Colonic mucosa (tissue), 4 donors: ENCODE measurements around the gene KCNG2. TPM values are rescaled to one million over a fixed set of nuclear protein-coding genes. Genes with fewer than 3 reads are reported as not detected.
A peak's percentile ranks its signal among the peaks of the same experiment; 100 is the strongest.
"Not testable (repeated sequence)": the region's sequence is repeated elsewhere in the genome, so short reads cannot be mapped to it uniquely, and the experiment has no call there.

Experiments used
- DNase-seq: peaks from one replicate; pipeline ENCODE4 v3.0.0-alpha.2; 2020
- H3K27ac ChIP-seq: fragments of 200-600 bp; one replicate; pipeline ENCODE4 v1.8.0; 2021
- H3K27me3 ChIP-seq: fragments of 200-600 bp; one replicate; pipeline ENCODE4 v1.8.0; 2021
- H3K36me3 ChIP-seq: fragments of 200-600 bp; one replicate; pipeline ENCODE4 v1.8.0; 2021
- H3K4me1 ChIP-seq: fragments of 200-600 bp; one replicate; pipeline ENCODE4 v1.8.0; 2021; ENCODE audit warnings: mild to moderate bottlenecking
- H3K4me3 ChIP-seq: fragments of 200-600 bp; one replicate; pipeline ENCODE4 v1.8.0; 2021
- H3K9ac ChIP-seq, 2 donors: one replicate each; pipeline ENCODE4 v1.7.0; 2013; ENCODE audit warnings: control low read depth in 2 of 2, low read depth in 2 of 2, low read length in 2 of 2
- H3K9me3 ChIP-seq: fragments of 200-600 bp; one replicate; pipeline ENCODE4 v1.8.0; 2021
- CTCF ChIP-seq: fragments of 200-600 bp; IDR thresholded peaks from one replicate; pipeline ENCODE4 v1.8.0; 2022; ENCODE audit warnings: antibody characterized with exemption, mild to moderate bottlenecking
- intact Hi-C: fragments of 100-400 bp; cut with DNase I; formaldehyde crosslinking; loops from one replicate; pipeline ENCODE4 v1.14.1; 2022
- total RNA-seq, 2 donors: library from RNA; stranded (reverse); fragmentation: NEBNext Ultra II Directional in 1 of 2; extraction: Animal tissue kit (Norgen Biotek cat#: 25700) in 1 of 2; gene quantifications; one replicate each; pipeline ENCODE4 v1.2.1, GENCODE V29; 2021
- donor health status: healthy.
- donor health status: DM: no; HTN: no; CAD: no.
- donor health status: DM: no; HTN: no; CAD: no.

Gene KCNG2
- total RNA-seq: under 1 TPM in 1 of 2 donors, not detected in 1; 0.32 TPM

GRCh38 chr18:79797518-79798345, at the start of gene KCNG2:
Gene KCNG2, plus strand, starts transcription at chr18:79797938. Its CDS starts 65,730 bp downstream, at chr18:79863668.
- H3K27me3 ChIP-seq: peaks cover 34% of the 10 kb centered on the region
- no peak for DNase-seq
- no peak within 1 kb of the TSS for H3K9ac ChIP-seq
- peak within 1 kb of the TSS; percentile 20 for H3K4me3 ChIP-seq
- TF ChIP-seq CTCF: no peak
- peaks cover 5% of the 10 kb centered on the region for H3K4me1 ChIP-seq
- H3K27ac ChIP-seq: no peak within 1 kb of the TSS
- intact Hi-C loops: no loop called here
- H3K9me3 ChIP-seq: no peaks in the 10 kb centered on the region
- H3K36me3 ChIP-seq: no peaks in the 10 kb centered on the region

- no peak overlapping the region for H3K4me3 ChIP-seq
- no peak for DNase-seq
- H3K9ac ChIP-seq: no peak overlapping the region
- H3K36me3 ChIP-seq: peaks cover 1% of the 10 kb centered on the region
- intact Hi-C loops: no loop called here
- H3K27me3 ChIP-seq: no peaks in the 10 kb centered on the region
- no peaks in the 10 kb centered on the region for H3K9me3 ChIP-seq
- no peak overlapping the region for H3K27ac ChIP-seq
- no peak for TF ChIP-seq CTCF
- no peaks in the 10 kb centered on the region for H3K4me1 ChIP-seq
These were observed 49.2 kb upstream of the KCNG2 start for GRCh38 chr18:79748321-79749180.

- intact Hi-C loops: no loop called here
- Histone ChIP-seq H3K4me1 (no peaks in the 10 kb centered on the region), H3K27ac (no peak overlapping the region), H3K4me3 (no peak overlapping the region), H3K9me3 (no peaks in the 10 kb centered on the region), H3K27me3 (no peaks in the 10 kb centered on the region), H3K36me3 (peaks cover 7% of the 10 kb centered on the region), H3K9ac (no peak overlapping the region)
- DNase-seq: no peak
- no peak for TF ChIP-seq CTCF
These were observed 48.2 kb upstream of the KCNG2 start for GRCh38 chr18:79749251-79750191.

GRCh38 chr18:79750980-79751571, 46.7 kb upstream of the KCNG2 start:
- intact Hi-C loops: no loop called here
- H3K9me3 ChIP-seq: no peaks in the 10 kb centered on the region
- no peaks in the 10 kb centered on the region for H3K27me3 ChIP-seq
- H3K9ac ChIP-seq: peak overlapping the region in 1 of 2 donors; percentile 73
- no peak for TF ChIP-seq CTCF
- peaks cover 7% of the 10 kb centered on the region for H3K36me3 ChIP-seq
- H3K27ac ChIP-seq: no peak overlapping the region
- peak; percentile 87 for DNase-seq
- H3K4me3 ChIP-seq: no peak overlapping the region
- no peaks in the 10 kb centered on the region for H3K4me1 ChIP-seq

GRCh38 chr18:79751918-79752578, 45.7 kb upstream of the KCNG2 start:
- intact Hi-C loops, H3K4me1 ChIP-seq, H3K36me3 ChIP-seq, H3K9me3 ChIP-seq, DNase-seq, H3K27me3 ChIP-seq, H3K4me3 ChIP-seq: not testable (repeated sequence)
- H3K27ac ChIP-seq: peak overlapping the region; percentile 22
- H3K9ac ChIP-seq: peak overlapping the region; percentile 1 to 73

GRCh38 chr18:79752946-79753345, 44.8 kb upstream of the KCNG2 start:
- H3K27ac ChIP-seq, H3K9ac ChIP-seq, H3K36me3 ChIP-seq, H3K9me3 ChIP-seq, H3K27me3 ChIP-seq, H3K4me3 ChIP-seq, H3K4me1 ChIP-seq, intact Hi-C loops, DNase-seq: not testable (repeated sequence)
